Mucosa of descending colon (tissue), 3 donors: Measurements from ENCODE around the gene ASB6. TPM values are rescaled to one million over a fixed set of nuclear protein-coding genes. Genes with fewer than 3 reads are reported as not detected.

Experiments used
- ATAC-seq: fragments of 200-7000 bp; cut with Tn5 transposase; one replicate; pipeline ENCODE4 v1.9.1; 2020; ENCODE audit warnings: mild to moderate bottlenecking, moderate library complexity
- DNase-seq, 3 donors: peaks; one replicate each; pipeline ENCODE4 v3.0.0-alpha.2; 2020
- H3K36me3 ChIP-seq: fragments of 200-600 bp; one replicate; pipeline ENCODE4 v1.8.0; 2021; ENCODE audit warnings: low read depth, mild to moderate bottlenecking
- H3K4me1 ChIP-seq: fragments of 200-600 bp; one replicate; pipeline ENCODE4 v1.8.0; 2021; ENCODE audit warnings: low read depth, mild to moderate bottlenecking
- H3K4me3 ChIP-seq: fragments of 200-600 bp; one replicate; pipeline ENCODE4 v1.8.0; 2021; ENCODE audit warnings: mild to moderate bottlenecking
- H3K9me3 ChIP-seq: fragments of 200-600 bp; one replicate; pipeline ENCODE4 v1.8.0; 2021; ENCODE audit warnings: mild to moderate bottlenecking
- intact Hi-C, 2 donors: fragments of 100-400 bp; cut with DNase I in 1 of 2; cut with micrococcal nuclease in 1 of 2; formaldehyde crosslinking; loops; one replicate each; pipeline versions ENCODE4 v1.11.0 to v1.11.1; 2022; cut with DNase I, micrococcal nuclease
- total RNA-seq, 3 donors: library from RNA; stranded (reverse); fragmentation: NEBNext Ultra II Directional in 2 of 3; extraction: Animal tissue kit (Norgen Biotek cat#: 25700) in 2 of 3; gene quantifications; one replicate each; pipeline versions ENCODE4 v1.2.1 to v1.2.4, GENCODE V29; 2021 to 2023
- TF ChIP-seq, protein P1 (sequence below): fragments of 200-600 bp; IDR thresholded peaks from one replicate; pipeline ENCODE4 v1.8.0; 2022; ENCODE audit warnings: antibody characterized with exemption, mild to moderate bottlenecking
- donor health status: DM: no; HTN: no; CAD: no; lungs with moderate emphysema.
- donor health status: DM: no; HTN: no; CAD: no.
- donor health status: DM: no; HTN: yes; CAD: no.

The ASB6 gene
- total RNA-seq, 3 donors from 2014 or later, result 16.1 to 21.3 (median 17.5) TPM

DNA sequence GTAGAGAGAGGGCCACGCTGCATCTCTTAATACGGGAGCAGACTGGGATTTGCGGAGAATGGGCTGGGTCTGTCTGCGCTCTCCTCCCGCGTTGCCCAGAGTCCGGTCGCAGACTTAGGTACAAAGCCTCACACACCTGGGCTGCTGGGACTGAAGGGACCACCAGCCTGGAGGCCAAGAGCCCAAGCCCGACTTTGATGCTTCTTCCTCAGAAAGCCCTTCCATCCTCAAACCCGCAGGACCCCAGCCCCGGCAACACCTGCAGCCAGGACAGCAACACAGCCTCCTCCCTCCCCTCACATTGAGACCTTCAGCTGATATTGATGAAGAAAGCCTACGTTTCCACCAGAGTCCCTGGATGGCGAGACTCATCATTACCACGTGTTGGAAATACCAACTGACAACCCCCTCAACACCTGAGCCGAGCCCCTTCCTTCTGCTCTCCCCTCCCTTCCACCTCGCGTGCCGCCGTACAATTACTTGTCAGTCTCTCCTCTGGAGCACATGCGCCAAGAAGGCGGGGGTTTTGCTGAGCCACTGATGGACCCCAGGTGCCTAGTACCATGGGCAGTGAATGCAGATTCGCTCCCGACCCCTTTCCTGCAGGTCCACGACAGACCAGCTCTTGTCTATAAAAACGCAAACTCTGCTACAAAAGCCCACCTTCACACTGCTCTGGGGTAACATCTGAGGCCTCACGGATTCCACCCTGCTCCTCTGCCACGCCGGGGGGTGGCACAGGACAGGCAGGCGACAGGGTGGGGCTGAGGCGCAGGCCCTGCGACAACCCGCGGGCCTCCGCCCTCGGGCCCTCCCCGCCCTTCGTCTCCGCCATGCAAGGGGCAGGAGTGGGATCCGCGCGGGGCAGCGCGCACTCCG lies 841 bp downstream of the ASB6 start:
- Histone ChIP-seq H3K9me3 (no peaks in the 10 kb centered on the region), H3K4me1 (peaks cover 13% of the 10 kb centered on the region), H3K36me3 (no peaks in the 10 kb centered on the region), H3K4me3 (peak overlapping the region; percentile 86)
- DNase-seq (no peak), ATAC-seq (peak; percentile 19)
- TF ChIP-seq, protein P1, sequence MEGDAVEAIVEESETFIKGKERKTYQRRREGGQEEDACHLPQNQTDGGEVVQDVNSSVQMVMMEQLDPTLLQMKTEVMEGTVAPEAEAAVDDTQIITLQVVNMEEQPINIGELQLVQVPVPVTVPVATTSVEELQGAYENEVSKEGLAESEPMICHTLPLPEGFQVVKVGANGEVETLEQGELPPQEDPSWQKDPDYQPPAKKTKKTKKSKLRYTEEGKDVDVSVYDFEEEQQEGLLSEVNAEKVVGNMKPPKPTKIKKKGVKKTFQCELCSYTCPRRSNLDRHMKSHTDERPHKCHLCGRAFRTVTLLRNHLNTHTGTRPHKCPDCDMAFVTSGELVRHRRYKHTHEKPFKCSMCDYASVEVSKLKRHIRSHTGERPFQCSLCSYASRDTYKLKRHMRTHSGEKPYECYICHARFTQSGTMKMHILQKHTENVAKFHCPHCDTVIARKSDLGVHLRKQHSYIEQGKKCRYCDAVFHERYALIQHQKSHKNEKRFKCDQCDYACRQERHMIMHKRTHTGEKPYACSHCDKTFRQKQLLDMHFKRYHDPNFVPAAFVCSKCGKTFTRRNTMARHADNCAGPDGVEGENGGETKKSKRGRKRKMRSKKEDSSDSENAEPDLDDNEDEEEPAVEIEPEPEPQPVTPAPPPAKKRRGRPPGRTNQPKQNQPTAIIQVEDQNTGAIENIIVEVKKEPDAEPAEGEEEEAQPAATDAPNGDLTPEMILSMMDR, result no peak
- intact Hi-C loops, result no loop called here

DNA sequence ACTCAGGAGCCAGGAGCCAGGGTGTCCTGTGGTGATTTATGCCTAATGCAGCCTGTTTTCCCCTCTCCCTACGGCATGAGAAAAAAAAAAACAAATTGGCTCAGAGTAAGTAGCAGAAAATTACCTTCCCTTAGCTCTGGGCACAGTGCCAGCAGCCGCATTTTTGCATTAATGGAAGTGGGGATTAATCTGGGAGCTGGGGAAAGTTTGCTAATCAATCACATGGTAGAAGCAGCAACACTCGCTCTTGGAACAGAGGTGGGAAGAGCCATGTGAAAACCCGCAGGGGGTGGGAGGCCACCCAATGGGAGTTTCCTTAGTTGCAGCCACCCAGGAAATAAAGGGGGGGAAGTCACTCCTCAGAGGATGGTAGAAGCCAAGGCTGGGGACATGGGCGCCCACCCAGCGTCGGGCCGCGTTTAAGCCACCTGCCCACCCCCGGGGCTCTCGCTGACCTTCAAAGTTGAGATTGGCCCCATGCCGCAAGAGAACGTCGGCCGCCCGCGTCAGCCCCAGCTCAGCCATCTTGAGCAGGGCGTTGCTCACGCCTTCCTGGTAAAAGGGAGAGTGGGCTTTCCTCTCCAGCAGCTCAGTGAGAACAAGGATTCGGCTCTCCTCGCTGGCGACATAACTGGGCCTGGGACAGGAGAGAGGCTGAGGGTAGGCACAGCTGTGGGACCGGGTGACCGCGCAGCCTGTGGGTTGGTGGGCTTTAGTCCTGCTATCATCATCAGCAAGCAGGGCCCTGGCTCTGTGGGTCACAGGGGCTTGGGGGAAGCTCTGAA lies 1.7 kb downstream of the ASB6 start:
- ATAC-seq, result no peak
- DNase-seq, result no peak
- intact Hi-C loops, result no loop called here
- H3K9me3 ChIP-seq, result no peaks in the 10 kb centered on the region
- no peak overlapping the region for H3K4me3 ChIP-seq
- TF ChIP-seq, protein P1, result no peak
- peaks cover 13% of the 10 kb centered on the region for H3K4me1 ChIP-seq
- H3K36me3 ChIP-seq, result no peaks in the 10 kb centered on the region

DNA sequence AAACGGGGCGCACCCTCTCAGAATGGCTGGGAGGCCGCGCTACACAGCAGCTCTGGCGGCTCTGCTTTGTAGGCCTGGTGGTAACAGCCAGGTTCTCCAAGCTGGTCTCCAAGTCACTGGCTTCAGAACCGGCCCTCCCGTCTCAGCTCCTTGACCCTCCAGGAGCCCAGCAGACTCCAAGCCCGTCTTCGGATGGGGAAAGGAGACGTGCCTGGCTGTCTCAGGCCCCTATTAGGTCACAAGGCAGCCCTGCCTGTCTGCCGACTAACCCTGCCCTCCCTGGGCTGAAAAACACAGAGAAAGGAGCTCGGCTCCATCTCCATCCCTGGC lies 2.2 kb downstream of the ASB6 start:
- intact Hi-C loops, result no loop called here

DNA sequence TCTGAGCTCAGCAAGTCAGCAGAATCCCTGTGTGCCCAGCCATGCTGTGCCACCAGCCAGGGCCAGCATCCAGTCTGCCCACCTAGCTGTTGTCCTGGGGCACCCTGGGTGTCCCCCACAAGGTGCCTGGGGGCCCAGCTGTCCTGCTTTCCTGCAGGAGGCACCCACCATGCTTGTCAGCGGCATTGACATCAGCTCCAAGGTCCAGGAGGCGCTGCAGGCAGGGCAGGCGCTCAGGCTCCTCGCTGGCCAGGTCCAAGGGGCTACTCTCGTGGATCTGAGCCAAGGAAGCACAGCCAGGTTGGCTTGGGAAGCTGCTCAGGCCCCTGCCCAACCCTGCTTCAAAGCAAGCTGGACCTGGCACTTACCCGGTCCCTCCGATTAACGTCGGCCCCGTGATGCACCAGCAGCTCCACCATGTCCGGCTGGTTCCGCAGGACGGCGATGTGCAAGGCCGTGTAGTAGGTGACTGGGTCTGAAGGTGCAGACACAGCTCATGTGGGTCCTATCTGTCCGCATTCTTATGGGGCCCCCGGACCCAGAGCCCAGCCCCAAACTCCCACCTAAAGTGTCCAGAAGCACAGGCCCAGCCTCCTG lies 2.8 kb downstream of the ASB6 start:
- intact Hi-C loops, result no loop called here
- DNase-seq, result no peak

More for the DNA sequence above, 2.2 kb downstream of the ASB6 start:
- Histone ChIP-seq H3K4me1 (peaks cover 13% of the 10 kb centered on the region), H3K36me3 (no peaks in the 10 kb centered on the region), H3K9me3 (no peaks in the 10 kb centered on the region), H3K4me3 (no peak overlapping the region)
- DNase-seq (no peak), ATAC-seq (no peak)
- TF ChIP-seq, protein P1, result no peak

More for the DNA sequence above, 2.8 kb downstream of the ASB6 start:
- Histone ChIP-seq H3K4me1 (peaks cover 13% of the 10 kb centered on the region), H3K4me3 (no peak overlapping the region), H3K9me3 (no peaks in the 10 kb centered on the region), H3K36me3 (no peaks in the 10 kb centered on the region)
- TF ChIP-seq, protein P1, result no peak
- no peak for ATAC-seq
